ENCODE results near the gene CEP131. TPM values are rescaled to one million over a fixed set of nuclear protein-coding genes. Genes with fewer than 3 reads are reported as not detected.

Gene CEP131
- total and polyA plus RNA-seq, 2 of the 8 experiments (the other 6 are each of a cell fraction or from before 2014, with no cell fraction given), result 5.9 to 23.2 TPM

DNA sequence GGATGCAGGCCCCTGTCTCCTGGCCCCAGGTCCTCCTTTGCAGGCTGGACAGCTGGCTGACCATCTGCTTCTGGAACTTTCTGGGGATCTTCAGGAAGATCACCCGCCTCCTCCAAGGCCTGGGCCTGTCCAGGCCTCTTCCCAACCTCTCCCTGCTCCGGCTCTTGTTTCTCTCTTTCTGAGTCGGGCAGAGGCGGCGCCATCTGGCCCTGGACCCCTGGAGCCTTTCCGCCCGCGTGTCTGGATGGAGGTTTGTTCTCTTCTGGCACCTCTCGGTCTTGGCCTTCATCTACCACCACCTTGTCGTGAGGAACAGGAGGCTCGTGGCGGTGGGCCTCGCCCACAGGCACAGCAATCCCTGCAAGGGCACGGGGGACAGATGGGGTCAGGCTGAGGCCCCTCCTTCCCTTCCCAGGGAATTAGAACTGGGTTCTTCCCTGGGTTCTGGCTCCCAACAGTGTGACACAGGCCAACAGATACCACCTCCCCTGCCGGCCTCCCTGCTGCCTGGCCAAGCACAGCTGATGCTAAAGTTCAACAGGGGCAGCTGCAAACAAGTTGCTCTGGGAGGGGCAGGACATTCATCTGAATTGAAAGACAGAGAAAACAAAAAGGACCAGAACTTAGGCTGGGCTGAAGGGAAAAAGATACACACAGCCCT is 29.7 kb upstream of the CEP131 start:
- no peak overlapping the region for H4K91ac ChIP-seq (replicated peaks; ENCODE audit: insufficient read length, low read length)
- WGBS, 2 experiments (ENCODE audit: extremely low coverage in 1 of 2, insufficient coverage in 1 of 2, insufficient read length in 1 of 2, insufficient replicate concordance in 2 of 2, low coverage in 1 of 2, low lambda C conversion rate in 2 of 2, missing lambda C conversion rate in 1 of 2), result 83% methylated on average over 15 of the region's 15 CpGs; no CpG with 5 or more reads in 1 of the 2 experiments
- H3K27me3 ChIP-seq (replicated peaks in 1 of 4; ENCODE audit: control insufficient read depth in 3 of 4, extremely low read depth in 1 of 4, insufficient read depth in 3 of 4, low read length in 3 of 4), result no peaks in the 10 kb centered on the region
- H3K4me2 ChIP-seq (ENCODE audit: insufficient read depth in 1 of 2, low read depth in 2 of 2, low read length in 2 of 2), result no peak overlapping the region
- no peak overlapping the region for H2BK120ac ChIP-seq (replicated peaks; ENCODE audit: low read depth, low read length)
- H3K56ac ChIP-seq (replicated peaks; ENCODE audit: insufficient read length, low read depth, low read length), result no peak overlapping the region
- no peak overlapping the region for H2AFZ ChIP-seq (ENCODE audit: low read length)
- H4K20me1 ChIP-seq (replicated peaks in 1 of 2; ENCODE audit: control insufficient read depth in 1 of 2, insufficient read depth in 2 of 2, low read length in 2 of 2), result peaks cover 0 to 11% of the 10 kb centered on the region in 2 experiments
- H4K5ac ChIP-seq (ENCODE audit: insufficient read length, low read depth, low read length), result no peak overlapping the region
- H3K4me3 ChIP-seq (ENCODE audit: extremely low read depth in 1 of 4, insufficient read depth in 2 of 4, low read depth in 3 of 4, low read length in 4 of 4), result no peak overlapping the region
- H2BK20ac ChIP-seq (ENCODE audit: low read length), result no peak overlapping the region
- no peak overlapping the region for H2BK5ac ChIP-seq (ENCODE audit: low read depth, low read length)
- no peak overlapping the region for H4K8ac ChIP-seq (ENCODE audit: extremely low read depth, insufficient read depth, low read length)
- H3K4me1 ChIP-seq (replicated peaks in 1 of 4; ENCODE audit: control insufficient read depth in 3 of 4, insufficient read depth in 4 of 4, low read length in 3 of 4), result peaks cover 0 to 8% (median 2%) of the 10 kb centered on the region in 4 experiments; a peak in 3 of 7 replicates
- H2AK5ac ChIP-seq (ENCODE audit: low read depth, low read length), result no peak overlapping the region; the same call in 1 of the 2 replicates
- H3K9ac ChIP-seq (replicated peaks in 1 of 4; ENCODE audit: extremely low read depth in 1 of 4, low read depth in 3 of 4, low read length in 3 of 4), result no peak overlapping the region; a peak in 1 of 7 replicates
- DNase-seq (ENCODE audit: low read depth in 1 of 2, low spot score in 2 of 2) (no peak), FAIRE-seq (no peak)
- no peaks in the 10 kb centered on the region for H3K79me1 ChIP-seq (ENCODE audit: low read depth, low read length)
- no peak overlapping the region for H3K27ac ChIP-seq (ENCODE audit: low read depth, low read length)
- H2BK12ac ChIP-seq (ENCODE audit: low read depth, low read length), result no peak overlapping the region
- no peak overlapping the region for H2BK15ac ChIP-seq (ENCODE audit: low read length)
- POLR2A ChIA-PET (ENCODE audit: partially characterized antibody), result interaction anchor here (0.9 to 1.7 kb wide), 3 partner anchors 140 to 261 kb away, joined by 3 to 6 read pairs (median 3); partner anchors contain the start of gene ACTG1
- no peaks in the 10 kb centered on the region for H3K9me3 ChIP-seq (ENCODE audit: insufficient read depth in 2 of 2, low read depth in 1 of 2, low read length in 1 of 2)
- no peaks in the 10 kb centered on the region for H3K79me2 ChIP-seq (ENCODE audit: control insufficient read depth in 1 of 2, insufficient read depth in 2 of 2, low read length in 2 of 2)
- H3K18ac ChIP-seq (ENCODE audit: extremely low read depth, low read length), result no peak overlapping the region
- no peaks in the 10 kb centered on the region; a peak in 1 of 8 replicates for H3K36me3 ChIP-seq (ENCODE audit: control insufficient read depth in 2 of 4, insufficient read depth in 4 of 4, low read length in 3 of 4)
- H3K14ac ChIP-seq (ENCODE audit: insufficient read length), result no peak overlapping the region
- peaks cover 6% of the 10 kb centered on the region; the same call in 1 of the 2 replicates for H3K23me2 ChIP-seq (ENCODE audit: low read depth, low read length)
- no peak overlapping the region for H3K4ac ChIP-seq (replicated peaks; ENCODE audit: insufficient read length, low read depth, low read length)
- H3K23ac ChIP-seq (ENCODE audit: insufficient read length), result no peak overlapping the region
- CTCF ChIA-PET (ENCODE audit: partially characterized antibody), result interaction anchor here (0.6 to 7.0 kb wide), 35 partner anchors 10 to 721 kb away, joined by 3 to 50 read pairs (median 4); partner anchors contain the start of genes CEP131, NDUFAF8, SLC38A10 and TEPSIN
- TF ChIP-seq EP300 (IDR thresholded peaks at IDR 0.05; ENCODE audit: borderline replicate concordance in 1 of 2, low read depth in 2 of 2, low read length in 2 of 2) (no peak), KDM5A (IDR thresholded peaks at IDR 0.05; ENCODE audit: low read length) (no peak), E2F6 (IDR thresholded peaks at IDR 0.05) (no peak), SUZ12 (IDR thresholded peaks at IDR 0.05; ENCODE audit: low read length) (no peak), RNF2 (IDR thresholded peaks at IDR 0.05; ENCODE audit: borderline replicate concordance, low read depth, low read length, missing control alignments, poor library complexity, severe bottlenecking) (no peak), SIN3A (conservative IDR thresholded peaks at IDR 0.05 in 1 of 2, IDR thresholded peaks at IDR 0.05 in 1 of 2; ENCODE audit: low read depth in 1 of 2, low read length in 2 of 2) (no peak), KDM4A (IDR thresholded peaks at IDR 0.05; ENCODE audit: low read depth, low read length, severe bottlenecking) (no peak), CTBP2 (IDR thresholded peaks at IDR 0.05; ENCODE audit: borderline replicate concordance, insufficient read depth, insufficient read length, low read length) (no peak)

All from H1 (cell line).